ENCODE results near the gene EXD3.
"Not testable (repeated sequence)": the region's sequence is repeated elsewhere in the genome, so short reads cannot be mapped to it uniquely, and the experiment has no call there.

Gene EXD3

DNA sequence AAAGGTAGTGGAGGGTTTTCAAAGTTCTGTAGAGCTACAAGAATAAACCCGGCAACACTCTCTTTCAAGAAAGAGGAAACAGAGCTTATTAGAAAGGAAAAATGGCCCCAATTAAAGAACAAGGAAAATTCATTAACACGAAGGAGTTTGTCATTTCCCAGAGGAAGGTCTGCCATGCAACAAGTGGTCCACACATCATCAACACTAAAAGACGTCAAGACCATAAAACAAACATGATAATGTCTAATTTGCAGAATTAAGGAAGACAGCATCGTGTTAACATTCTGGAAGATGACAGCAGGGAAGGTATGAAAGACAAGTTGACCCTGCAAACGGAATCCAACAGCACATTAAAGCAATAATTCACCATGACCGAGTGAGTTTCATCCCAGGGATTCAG lies 92.3 kb downstream of the EXD3 start:
- DNase-seq: no peak

DNA sequence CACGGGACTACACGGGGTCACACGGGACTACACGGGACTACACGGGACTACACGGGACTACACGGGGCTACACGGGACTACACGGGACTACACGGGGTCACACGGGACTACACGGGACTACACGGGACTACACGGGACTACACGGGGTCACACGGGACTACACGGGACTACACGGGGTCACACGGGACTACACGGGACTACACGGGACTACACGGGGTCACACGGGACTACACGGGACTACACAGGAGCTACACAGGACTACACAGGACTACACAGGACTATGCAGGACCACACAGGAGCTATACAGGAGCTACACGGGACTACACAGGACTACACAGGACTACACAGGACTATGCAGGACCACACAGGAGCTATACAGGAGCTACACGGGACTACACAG lies 93.4 kb downstream of the EXD3 start:
- DNase-seq: not testable (repeated sequence)

DNA sequence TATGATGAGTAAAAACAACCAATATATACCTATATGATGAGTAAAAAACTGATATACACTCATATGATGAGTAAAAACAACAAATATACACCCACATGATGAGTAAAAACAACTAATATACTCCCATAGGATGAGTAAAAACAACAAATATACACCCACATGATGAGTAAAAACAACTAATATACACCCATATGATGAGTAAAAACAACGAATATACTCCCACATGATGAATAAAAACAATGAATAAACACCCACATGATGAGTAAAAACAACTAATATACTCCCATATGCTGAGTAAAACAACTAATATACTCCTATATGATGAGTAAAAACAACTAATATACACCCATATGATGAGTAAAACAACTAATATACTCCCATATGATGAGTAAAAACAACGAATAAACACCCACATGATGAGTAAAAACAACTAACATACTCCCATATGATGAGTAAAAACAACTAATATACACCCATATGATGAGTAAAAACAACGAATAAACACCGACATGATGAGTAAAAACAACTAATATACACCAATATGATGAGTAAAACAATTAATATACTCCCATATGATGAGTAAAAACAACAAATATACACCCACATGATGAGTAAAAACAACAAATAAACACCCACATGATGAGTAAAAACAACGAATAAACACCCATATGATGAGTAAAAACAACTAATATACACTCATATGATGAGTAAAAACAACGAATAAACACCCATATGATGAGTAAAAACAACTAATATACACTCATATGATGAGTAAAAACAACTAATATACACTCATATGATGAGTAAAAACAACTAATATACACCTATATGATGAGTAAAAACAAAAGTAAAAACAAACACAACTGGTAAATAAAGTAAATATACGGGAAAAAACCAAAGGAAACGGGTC lies 95.1 kb downstream of the EXD3 start:
- DNase-seq: not testable (repeated sequence)

DNA sequence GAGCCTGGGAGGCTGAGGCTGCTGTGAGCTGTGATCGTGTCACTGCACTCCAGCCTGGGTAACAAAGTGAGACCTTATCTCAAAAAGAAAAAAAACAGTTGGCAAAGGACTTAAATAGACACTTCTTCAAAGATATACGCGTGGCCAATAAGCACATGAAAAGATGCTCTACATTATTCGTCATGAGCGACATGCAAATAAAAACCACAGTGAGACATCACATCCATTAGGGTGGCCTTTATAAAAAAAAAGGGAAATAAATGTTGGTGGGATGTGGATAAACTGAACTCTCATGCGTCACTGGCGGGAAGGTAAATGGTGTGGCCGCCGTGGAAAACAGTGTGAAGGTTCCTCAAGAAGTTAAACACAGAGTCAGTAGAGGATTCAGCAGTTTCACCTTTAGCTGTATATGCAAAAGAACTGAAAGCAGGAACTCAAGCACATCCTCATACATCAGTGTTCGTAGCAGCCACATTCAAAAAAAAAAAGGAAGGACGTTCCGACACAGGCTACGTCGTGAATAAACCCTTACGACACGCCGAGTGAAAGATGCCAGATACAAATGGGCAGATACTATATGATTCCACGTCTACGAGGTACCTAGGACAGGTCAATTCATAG lies 96.4 kb downstream of the EXD3 start:
- no peak for DNase-seq

DNA sequence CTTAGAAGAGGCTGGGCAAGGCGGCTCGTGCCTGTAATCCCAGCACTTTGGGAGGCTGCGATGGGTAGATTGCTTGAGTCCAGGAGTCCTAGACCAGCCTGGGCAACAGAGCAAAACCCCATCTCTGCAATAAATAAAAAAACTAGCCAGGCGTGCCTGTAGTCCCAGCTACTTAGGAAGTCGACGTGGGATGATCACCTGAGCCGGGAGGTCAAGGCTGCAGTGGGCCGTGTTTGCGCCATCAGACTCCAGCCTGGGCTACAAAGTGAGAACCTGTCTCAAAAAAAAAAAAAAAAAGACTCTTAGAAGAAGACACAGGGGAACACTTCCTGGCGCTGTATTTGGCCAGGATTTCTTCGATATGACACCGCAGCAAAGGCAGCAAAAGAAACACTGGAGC lies 97.2 kb downstream of the EXD3 start:
- DNase-seq: no peak

DNA sequence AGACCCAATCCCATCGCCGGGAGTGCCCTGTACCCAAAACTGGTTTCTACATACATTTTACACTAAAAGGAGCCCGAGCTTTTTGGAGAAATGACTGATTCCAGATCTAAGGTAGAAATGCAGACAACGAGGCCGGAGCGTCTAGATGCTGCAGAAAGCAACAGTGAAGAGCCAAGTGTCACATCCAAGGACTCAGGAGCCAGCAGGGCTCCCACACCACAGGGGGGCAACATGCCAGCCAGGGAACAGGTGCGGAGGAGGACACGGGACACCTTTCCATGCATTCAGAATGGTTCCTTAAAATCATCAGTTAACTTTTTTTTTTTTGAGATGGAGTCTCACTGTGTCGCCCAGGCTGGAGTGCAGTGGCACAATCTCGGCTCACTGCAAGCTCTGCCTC lies 97.8 kb downstream of the EXD3 start:
- DNase-seq: no peak

DNA sequence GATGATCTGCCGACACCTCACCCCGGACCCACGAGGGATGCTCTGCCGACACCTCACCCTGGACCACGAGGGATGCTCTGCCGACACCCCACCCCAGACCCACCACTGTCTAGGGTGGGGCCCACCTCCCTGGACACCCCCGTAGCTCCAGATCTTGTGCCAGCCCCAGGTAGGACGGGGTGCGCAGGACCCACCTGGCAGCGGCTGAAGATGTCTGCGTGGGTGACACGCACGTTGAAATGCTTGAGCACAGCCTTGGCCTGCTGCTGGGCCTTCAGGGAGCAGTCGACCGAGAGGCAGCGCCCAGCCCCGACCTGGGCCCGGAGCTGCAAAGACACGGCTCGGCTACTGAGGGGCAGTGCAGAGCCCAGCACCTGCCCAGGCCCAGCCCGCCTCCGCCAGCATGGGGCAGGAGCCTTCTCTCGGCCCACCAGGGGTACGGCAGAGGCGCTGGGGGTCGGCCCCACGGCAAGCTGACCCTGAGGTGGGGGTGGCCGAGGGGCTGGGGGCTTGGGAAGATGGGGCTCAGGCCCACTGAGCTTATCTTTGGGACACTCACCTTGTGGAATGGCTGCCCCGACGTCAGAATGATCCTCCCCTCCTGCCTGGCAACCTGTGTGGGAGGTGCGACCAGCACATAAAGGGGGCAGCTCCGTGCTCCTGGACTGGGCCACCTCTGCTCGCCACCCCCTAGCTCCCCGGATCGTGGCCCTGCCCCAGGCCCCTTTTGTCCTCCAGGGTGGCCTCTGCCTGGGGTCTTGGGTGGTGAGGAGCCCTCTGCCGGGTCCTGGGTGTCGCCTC lies 99.2 kb downstream of the EXD3 start:
- DNase-seq: no peak

DNA sequence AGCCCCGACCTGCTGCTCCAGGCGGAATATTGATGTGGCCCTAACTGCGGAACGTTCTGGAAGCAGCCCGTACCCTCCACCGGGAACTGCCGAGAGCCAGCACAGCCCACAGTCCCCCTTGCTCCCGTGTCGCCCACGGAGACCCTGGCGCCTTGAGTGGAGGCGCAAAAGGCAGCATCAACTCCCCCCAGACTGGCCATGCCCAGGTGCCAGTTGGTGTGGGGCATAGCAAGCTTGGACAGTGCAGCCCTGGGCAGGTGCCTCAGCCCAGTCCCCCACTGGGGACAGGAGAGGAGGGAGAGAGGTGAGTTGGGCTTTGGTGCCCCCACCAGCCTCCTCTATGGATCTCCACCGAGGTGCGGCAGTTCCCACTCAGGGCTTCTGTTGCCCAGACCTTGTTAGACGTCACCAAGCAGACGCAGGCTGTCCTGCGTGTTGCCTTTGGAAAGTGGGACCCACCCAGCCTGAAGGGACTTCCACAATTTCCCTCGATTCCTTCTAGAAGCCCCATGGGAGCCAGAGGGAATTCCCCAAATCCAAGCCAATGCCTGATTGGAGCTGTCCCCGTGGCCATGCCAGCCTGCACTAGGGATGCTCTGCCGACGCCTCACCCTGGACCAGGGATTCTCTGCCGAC lies 101.1 kb downstream of the EXD3 start:
- DNase-seq: no peak

DNA sequence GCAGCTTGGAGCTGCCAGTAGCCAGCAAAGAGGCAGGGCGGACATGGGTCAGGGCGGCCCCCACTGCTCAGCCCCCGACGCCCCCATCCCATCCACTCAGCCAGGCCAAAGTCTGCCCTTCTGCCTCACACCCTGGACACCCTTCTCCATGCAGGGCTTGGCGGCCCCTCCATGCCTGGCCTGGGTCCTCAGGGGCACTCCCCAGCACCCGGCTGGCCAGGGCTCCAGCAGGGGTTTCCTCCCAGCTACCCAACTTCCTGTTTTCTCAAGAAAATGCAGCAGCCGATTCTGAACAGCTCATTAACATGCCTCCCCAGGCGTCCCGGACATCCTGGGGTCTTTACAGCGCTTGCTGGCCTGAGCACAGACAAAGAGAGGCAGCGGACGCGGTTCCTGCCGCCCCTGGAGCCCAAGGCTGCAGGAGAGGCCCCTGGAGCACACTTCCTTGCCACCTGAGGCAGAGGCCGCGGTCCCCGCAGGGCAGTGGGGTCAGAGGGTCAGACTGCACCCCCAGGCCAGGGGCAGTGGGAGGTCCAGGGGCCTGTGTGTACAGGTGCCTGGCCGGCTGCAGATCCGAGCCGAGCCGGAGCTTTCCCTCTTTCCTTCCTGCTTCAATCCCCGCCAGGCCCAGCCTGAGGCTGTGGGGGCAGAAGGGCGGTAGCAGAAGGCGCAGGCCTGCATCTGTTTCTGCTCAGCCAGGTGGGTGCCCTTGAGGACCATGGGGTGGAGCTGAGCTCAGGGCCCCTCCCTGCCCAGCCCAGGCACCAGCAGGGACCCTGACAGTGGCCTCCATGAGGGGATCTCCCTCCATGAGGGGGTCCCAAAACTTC lies 102.2 kb downstream of the EXD3 start:
- DNase-seq: no peak

DNA sequence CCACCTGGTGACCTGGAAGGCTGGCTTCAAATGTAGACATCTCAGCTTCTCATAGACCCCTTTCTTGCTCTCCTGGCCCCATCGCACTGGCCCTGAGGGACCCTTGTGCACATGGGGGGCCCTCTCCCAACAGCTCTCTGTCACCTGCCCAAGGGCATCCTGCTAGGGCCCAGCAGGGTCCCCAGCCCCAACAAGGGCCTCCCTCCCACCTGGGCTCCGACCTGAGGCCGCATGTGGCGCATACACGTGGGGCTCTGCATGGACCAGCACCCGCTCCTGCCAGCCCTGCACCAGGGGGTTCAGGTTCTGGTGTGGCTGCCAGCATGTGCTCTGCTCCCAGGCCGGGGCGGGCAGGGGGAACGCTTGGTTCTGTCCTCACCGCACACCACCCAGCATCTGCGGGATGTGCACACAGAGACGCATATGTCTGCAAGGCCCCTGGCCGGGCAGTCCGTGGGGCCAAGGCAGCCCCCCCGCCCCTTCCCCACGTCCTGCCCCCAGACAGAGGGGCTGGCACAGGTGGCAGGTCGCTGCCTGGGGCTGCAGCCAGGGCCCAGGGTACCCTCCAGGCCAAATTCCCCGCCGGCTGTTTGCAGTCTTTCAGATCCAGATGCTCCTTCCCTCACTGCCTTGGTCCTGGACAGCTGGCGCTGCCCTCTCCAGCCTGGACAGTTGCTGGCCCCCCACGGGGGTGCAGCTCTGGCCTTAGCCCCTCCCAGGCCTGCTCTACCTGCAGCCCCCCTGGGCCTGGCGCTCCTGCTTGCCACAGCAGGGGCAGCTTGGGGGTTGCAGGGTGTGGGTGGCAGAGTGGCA lies 103.0 kb downstream of the EXD3 start:
- DNase-seq: no peak

DNA sequence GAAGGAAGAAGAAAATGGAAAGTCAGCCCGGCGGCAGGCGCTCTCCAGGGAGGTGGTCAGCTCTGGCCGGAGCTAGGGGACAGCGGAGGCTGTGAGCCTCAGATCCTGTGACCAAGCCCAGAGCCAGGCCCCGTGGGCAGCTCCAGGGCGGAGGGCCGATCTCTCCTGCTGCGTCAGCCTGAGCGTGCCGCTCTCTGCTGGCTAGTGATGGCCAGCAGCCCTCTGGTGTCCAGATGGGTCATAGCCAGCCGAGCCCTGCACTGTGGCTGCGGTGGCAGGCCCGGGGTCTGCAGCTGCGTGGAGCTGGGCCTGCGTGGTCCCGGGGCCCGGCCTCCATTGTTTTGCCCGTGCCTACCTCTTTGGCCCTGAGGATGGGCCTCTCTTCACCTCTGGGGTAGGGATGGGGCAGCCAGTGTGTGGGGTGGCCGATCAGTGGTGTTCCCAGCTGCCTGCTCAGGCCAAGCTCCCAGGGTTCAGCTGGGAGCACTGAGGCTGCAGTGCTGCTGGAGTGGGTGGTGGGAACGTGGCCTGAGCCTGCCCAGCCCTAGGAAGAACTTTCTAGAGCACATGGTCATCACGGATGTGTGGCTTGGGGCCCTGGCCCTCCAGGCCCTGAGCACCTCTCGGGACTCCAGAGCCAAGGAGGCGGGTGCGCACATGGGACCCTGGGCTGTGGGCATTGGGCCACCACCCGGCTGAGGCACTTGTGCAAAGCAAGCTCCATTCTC lies 103.8 kb downstream of the EXD3 start:
- DNase-seq: no peak

DNA sequence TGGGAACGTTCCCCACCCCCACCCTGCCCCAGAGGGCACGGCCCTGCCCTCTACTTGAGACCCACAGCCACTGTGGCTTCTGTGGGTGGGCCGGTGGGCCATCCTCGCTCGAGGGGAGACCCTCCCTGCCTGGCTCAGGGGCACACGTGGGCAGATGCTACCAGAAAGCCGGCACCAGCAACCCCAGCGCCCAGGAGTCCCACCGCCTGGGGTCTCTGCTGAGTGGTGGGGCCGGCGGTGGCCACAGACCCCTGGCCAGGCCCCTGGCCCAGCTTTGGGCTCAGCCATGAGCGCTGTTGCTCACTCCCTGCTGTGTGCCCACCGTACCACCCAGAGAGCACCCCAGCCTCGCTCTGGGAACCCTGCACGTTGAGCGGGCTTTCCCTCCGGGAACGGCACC lies 104.4 kb downstream of the EXD3 start:
- DNase-seq: no peak

DNA sequence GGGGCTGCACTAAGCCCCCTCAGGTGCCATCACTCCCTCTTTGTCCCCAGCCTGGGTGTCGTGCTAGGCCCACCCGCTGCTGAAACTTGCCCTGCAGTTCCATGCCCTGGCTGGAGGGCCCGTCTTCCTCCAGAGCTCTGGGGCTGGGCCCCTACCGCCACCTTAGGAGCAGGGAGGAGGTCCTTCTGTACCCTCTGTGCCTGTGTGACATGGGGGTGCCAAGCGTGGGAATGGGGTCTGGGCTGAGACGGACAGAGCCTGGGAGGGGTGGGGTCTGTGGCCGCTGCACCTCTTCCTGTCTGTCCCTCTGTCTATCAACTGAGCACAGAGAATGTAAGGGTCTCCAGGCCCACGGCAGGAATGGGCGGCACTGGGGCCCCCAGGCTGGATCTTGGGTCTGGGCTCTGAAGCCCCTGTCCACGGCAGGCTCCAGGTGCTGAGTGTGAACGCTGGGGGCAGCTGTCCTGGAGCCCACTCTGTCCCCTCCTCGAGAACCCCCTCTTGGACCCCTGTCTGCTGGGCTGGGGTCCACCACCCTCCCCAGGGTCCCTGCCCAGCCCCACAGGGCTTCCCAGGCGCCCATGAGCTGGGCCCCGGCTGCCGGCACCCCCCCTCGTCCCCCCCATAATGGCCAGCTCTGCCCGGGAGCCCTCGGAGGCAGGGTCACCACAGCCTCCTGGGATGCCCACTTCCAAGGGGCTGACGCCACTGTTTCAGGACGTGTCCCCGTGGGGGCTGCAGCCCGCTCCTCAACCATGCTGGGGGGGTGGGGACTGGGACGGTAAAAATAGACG lies 105.0 kb downstream of the EXD3 start:
- no peak for DNase-seq

DNA sequence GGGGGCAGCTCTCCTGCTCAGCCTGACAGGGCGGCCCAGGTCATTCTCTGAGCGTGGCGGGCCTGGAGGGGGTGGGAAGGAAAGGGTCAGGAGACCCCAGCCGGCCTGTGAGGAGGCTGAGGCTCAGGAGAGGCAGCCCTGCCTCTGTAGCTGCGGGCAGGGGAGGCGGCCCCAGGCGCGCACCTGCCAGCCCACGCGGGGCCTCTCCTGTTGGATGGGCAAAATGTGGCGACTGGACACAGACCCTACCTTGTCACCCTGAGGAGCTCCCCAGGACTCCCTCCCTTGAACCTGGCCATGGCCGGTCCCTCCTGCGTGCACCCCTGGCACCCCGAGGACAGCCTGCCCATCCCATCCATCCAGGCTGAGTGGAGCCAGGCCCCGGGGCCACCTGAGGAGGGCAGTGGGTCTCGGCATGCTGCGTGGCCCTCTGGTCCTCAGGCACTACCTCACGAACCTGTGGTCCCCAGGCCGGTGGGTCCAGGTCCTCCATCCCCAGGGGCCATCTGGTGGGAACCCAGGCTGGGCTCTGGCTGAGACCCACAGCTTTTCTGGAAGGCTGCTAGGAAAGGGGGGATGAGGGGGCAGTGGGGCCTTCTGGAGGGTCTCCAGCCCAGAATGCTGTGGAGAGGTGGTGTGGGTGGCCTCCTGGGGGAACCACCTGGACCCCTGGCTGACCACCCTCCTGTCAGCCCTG lies 105.8 kb downstream of the EXD3 start:
- DNase-seq: no peak

DNA sequence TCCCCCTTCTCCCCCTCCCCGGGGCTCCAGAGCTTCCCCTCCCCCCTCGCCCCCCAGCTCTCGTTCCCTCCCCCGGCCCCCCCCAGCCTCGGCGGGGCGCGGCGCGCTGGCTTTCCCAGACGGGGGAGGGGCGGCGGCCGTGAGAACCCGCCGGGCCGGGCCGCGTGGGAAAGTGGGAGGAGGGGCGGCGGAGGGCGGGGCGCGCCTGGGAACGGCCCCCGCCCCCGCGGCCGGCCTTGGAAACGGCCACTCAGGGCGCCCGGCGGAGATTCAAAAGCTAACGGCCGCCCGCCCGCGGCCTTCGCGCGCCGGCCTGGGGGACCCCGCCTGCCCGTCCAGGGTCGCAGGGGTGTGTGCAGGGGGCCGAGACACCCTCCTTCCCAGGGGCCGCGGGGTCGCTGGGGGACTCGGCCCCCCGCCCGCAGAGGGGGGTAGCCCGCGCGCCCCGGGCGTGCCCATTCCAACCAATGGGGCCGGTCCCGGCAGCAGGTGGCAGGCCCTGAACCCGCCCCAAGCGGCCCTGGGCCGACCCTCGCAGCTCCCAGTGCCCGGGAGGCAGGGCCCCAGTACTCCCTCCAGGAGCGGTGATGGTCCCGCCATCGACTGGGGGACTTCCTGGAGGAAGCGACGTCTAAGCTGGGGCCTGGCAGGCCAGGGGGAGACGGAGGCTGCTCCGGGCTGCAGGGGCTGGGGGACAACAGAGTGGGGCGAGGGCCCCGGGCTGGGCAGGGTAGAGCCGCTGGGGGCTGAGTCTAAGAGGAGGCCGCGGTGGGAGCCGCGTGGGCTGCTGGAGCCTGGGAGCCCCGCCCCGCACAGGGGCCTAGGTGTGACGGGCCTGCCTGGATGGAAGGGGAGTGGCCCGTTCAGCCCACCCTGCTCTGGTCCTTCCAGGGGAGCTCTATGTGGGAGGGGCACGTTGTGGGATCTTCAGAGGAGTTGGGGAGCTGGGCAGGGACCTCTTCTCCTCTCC lies 106.7 kb downstream of the EXD3 start:
- no peak for DNase-seq

DNA sequence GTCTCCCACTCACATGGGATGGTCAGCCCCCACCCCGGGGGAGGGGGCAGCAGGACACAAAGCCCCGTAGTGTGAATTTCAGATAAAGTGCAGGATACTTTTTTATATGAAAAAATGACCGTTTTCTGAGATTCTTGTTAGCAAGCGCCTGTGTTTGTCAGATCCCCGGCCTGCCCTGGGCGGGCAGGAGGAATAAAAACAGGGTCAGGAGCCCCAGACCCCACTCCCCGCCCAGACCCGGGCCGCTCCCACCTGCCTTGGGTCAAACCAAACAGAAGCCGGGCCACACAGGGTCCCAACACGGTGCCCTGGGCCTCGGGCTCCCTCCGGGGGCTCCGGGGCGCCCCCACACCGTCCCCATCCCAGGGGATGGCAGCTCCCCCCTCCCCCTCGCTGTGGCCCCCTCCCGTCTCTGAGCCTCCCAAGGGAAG lies 107.4 kb downstream of the EXD3 start:
- DNase-seq: no peak

Data from NCI-H187 treated with DMSO at 0.1 percent for 48 hours (cell line).